DOHH2 (cell line): ENCODE measurements around the gene AKR1C4.
"Not testable (repeated sequence)": the region's sequence is repeated elsewhere in the genome, so short reads cannot be mapped to it uniquely, and the experiment has no call there.

Source experiments
- EZH2phosphoT487 ChIP-seq: fragments of 200-600 bp; sonication (generic); IDR thresholded peaks from 2 replicates; pipeline ENCODE4 v1.6.1; 2017; ENCODE audit warnings: borderline replicate concordance, mild to moderate bottlenecking, antibody characterized with exemption, low read length, moderate library complexity, mixed read lengths
- TF ChIP-seq, protein P1 (sequence below): fragments of 200-600 bp; sonication (generic); IDR thresholded peaks from one replicate; pipeline ENCODE4 v1.5.1; 2014; ENCODE audit warnings: antibody characterized with exemption, mild to moderate bottlenecking, low read depth, low read length; ENCODE audit not compliant: poor library complexity, severe bottlenecking

- TF ChIP-seq, protein P1, sequence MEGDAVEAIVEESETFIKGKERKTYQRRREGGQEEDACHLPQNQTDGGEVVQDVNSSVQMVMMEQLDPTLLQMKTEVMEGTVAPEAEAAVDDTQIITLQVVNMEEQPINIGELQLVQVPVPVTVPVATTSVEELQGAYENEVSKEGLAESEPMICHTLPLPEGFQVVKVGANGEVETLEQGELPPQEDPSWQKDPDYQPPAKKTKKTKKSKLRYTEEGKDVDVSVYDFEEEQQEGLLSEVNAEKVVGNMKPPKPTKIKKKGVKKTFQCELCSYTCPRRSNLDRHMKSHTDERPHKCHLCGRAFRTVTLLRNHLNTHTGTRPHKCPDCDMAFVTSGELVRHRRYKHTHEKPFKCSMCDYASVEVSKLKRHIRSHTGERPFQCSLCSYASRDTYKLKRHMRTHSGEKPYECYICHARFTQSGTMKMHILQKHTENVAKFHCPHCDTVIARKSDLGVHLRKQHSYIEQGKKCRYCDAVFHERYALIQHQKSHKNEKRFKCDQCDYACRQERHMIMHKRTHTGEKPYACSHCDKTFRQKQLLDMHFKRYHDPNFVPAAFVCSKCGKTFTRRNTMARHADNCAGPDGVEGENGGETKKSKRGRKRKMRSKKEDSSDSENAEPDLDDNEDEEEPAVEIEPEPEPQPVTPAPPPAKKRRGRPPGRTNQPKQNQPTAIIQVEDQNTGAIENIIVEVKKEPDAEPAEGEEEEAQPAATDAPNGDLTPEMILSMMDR: not testable (repeated sequence)
- not testable (repeated sequence) for TF ChIP-seq EZH2phosphoT487
These were observed 26.3 kb downstream of the AKR1C4 start for GRCh38 chr10:5222942-5223341.
